ENCODE data around the gene CDC26.

DNA sequence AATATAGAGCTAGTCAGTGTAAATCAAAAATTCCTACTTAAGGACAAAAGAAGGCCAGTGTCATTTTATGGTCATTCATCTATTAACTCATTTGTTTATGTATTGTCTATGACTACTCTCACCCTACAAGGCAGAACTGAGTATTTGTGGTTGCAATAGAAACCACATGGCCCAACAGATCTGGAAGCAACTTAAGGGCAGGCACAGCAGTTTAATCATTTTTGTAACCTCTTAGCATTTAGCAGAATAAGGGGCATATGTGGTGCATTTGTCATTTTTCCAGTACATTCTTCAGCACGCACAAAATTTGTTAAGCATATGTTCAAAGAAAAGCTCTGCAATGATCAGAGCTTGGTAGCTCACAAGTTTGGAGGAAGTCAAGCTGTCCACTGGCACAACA is 55.4 kb downstream of the CDC26 start:
- TF ChIP-seq, protein P1, sequence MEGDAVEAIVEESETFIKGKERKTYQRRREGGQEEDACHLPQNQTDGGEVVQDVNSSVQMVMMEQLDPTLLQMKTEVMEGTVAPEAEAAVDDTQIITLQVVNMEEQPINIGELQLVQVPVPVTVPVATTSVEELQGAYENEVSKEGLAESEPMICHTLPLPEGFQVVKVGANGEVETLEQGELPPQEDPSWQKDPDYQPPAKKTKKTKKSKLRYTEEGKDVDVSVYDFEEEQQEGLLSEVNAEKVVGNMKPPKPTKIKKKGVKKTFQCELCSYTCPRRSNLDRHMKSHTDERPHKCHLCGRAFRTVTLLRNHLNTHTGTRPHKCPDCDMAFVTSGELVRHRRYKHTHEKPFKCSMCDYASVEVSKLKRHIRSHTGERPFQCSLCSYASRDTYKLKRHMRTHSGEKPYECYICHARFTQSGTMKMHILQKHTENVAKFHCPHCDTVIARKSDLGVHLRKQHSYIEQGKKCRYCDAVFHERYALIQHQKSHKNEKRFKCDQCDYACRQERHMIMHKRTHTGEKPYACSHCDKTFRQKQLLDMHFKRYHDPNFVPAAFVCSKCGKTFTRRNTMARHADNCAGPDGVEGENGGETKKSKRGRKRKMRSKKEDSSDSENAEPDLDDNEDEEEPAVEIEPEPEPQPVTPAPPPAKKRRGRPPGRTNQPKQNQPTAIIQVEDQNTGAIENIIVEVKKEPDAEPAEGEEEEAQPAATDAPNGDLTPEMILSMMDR (IDR thresholded peaks at IDR 0.05), result no peak
- TF ChIP-seq POLR2A (IDR thresholded peaks at IDR 0.05), result no peak

Measured in prostate gland (tissue), 2 donors.